HepG2 (cell line): ENCODE results near the gene EGFR. TPM values are rescaled to one million over a fixed set of nuclear protein-coding genes. Genes with fewer than 3 reads are reported as not detected.

Experiments used
- ATF2 ChIP-seq: sonication (generic); formaldehyde crosslinking; IDR thresholded peaks from 2 replicates; pipeline ENCODE4 v1.4.0; 2020; ENCODE audit warnings: missing genetic modification reagents
- ATF7-NPFF ChIP-seq: sonication (generic); formaldehyde crosslinking; IDR thresholded peaks from 2 replicates; pipeline ENCODE4 v1.8.1; 2023; ENCODE audit warnings: mild to moderate bottlenecking, low read depth, missing genetic modification reagents, moderate library complexity
- BORCS8-MEF2B ChIP-seq: sonication (generic); formaldehyde crosslinking; IDR thresholded peaks from 2 replicates; pipeline ENCODE4 v1.8.0; 2022; ENCODE audit warnings: mild to moderate bottlenecking, missing genetic modification reagents
- BRCA1 ChIP-seq: sonication (generic); formaldehyde crosslinking; IDR thresholded peaks from 2 replicates; pipeline ENCODE4 v1.4.0; 2020; ENCODE audit warnings: missing genetic modification reagents
- ERF ChIP-seq: IDR thresholded peaks from 2 replicates; pipeline ENCODE4 v1.6.1; 2018; ENCODE audit warnings: missing biosample characterization, missing genetic modification reagents
- HNF4A ChIP-seq: sonication (generic); formaldehyde crosslinking; IDR thresholded peaks from 2 replicates; pipeline ENCODE4 v1.4.0; 2020; ENCODE audit warnings: missing genetic modification reagents
- IRF2 ChIP-seq: IDR thresholded peaks from 2 replicates; pipeline ENCODE4 v1.6.1; 2018; ENCODE audit warnings: missing genetic modification reagents, missing compliant biosample characterization
- LRRFIP1 ChIP-seq: sonication (generic); formaldehyde crosslinking; conservative IDR thresholded peaks from 2 replicates; pipeline ENCODE4 v1.4.0; 2020; ENCODE audit warnings: missing genetic modification reagents
- NFE2L2 ChIP-seq: fragments of 150-350 bp; IDR thresholded peaks from 2 replicates; pipeline ENCODE4 v1.6.1; 2014; ENCODE audit warnings: low read length
- NONO ChIP-seq, 2 experiments: fragments of 450-650 bp in 1 of 2; sonication (generic) in 1 of 2; formaldehyde crosslinking in 1 of 2; IDR thresholded peaks in 1 of 2; conservative IDR thresholded peaks in 1 of 2; 2 replicates each; pipeline versions ENCODE4 v1.6.1 to v1.8.0; 2017 to 2022; ENCODE audit warnings: mild to moderate bottlenecking in 1 of 2, missing genetic modification reagents in 1 of 2, moderate library complexity in 1 of 2
- NR2F2 ChIP-seq: IDR thresholded peaks from 2 replicates; pipeline ENCODE4 v1.6.1; 2012; ENCODE audit warnings: low read depth, inconsistent platforms, borderline replicate concordance
- POGZ ChIP-seq: sonication (generic); formaldehyde crosslinking; IDR thresholded peaks from 2 replicates; pipeline ENCODE4 v1.4.0; 2020; ENCODE audit warnings: mild to moderate bottlenecking, missing genetic modification reagents
- PRPF4 ChIP-seq: fragments of 200-400 bp; formaldehyde crosslinking; IDR thresholded peaks from 2 replicates; pipeline ENCODE4 v1.6.1; 2016; ENCODE audit warnings: low read length, low read depth; ENCODE audit not compliant: poor library complexity, severe bottlenecking
- SALL1 ChIP-seq: sonication (generic); formaldehyde crosslinking; IDR thresholded peaks from 2 replicates; pipeline ENCODE4 v1.8.0; 2022; ENCODE audit warnings: mild to moderate bottlenecking, missing genetic modification reagents
- SP1 ChIP-seq, 2 experiments: fragments of 450-650 bp in 1 of 2; sonication (generic) in 1 of 2; formaldehyde crosslinking in 1 of 2; IDR thresholded peaks; 2 replicates each; pipeline versions ENCODE4 v1.4.0 to v1.6.1; 2016 to 2020; ENCODE audit warnings: missing genetic modification reagents in 1 of 2
- TBX2 ChIP-seq: sonication (generic); formaldehyde crosslinking; IDR thresholded peaks from 2 replicates; pipeline ENCODE4 v1.5.0; 2020; ENCODE audit warnings: missing genetic modification reagents, mild to moderate bottlenecking, borderline replicate concordance
- TOPORS ChIP-seq: sonication (generic); formaldehyde crosslinking; IDR thresholded peaks from 2 replicates; pipeline ENCODE4 v1.8.0; 2023; ENCODE audit warnings: mild to moderate bottlenecking, missing genetic modification reagents
- WIZ ChIP-seq: sonication (generic); formaldehyde crosslinking; IDR thresholded peaks from 2 replicates; pipeline ENCODE4 v1.5.1; 2020; ENCODE audit warnings: mild to moderate bottlenecking, missing genetic modification reagents
- ZBTB8A ChIP-seq: sonication (generic); formaldehyde crosslinking; IDR thresholded peaks from 2 replicates; pipeline ENCODE4 v1.4.0; 2020; ENCODE audit warnings: mild to moderate bottlenecking, low read depth, missing genetic modification reagents, borderline replicate concordance
- ZNF343 ChIP-seq: sonication (generic); formaldehyde crosslinking; IDR thresholded peaks from 2 replicates; pipeline ENCODE4 v1.4.0; 2020; ENCODE audit warnings: mild to moderate bottlenecking, missing genetic modification reagents
- ZNF383 ChIP-seq: sonication (generic); formaldehyde crosslinking; IDR thresholded peaks from 2 replicates; pipeline ENCODE4 v1.4.0; 2020; ENCODE audit warnings: missing genetic modification reagents, mild to moderate bottlenecking, borderline replicate concordance
- ZNF432 ChIP-seq: sonication (generic); formaldehyde crosslinking; IDR thresholded peaks from 2 replicates; pipeline ENCODE4 v1.5.0; 2020; ENCODE audit warnings: missing genetic modification reagents, mild to moderate bottlenecking, borderline replicate concordance
- ZNF564 ChIP-seq: sonication (generic); formaldehyde crosslinking; IDR thresholded peaks from 2 replicates; pipeline ENCODE4 v1.8.1; 2023; ENCODE audit warnings: mild to moderate bottlenecking, missing genetic modification reagents
- ZNF644 ChIP-seq: IDR thresholded peaks from 2 replicates; pipeline ENCODE4 v1.6.1; 2016; ENCODE audit warnings: low read depth
- polyA plus RNA-seq, 8 experiments: library from polyadenylated mRNA; depleted of rRNA in 3 of 8; stranded (reverse) in 7 of 8; unstranded in 1 of 8; fragments of >200 nt; fragmentation: Illumina TruSeq in 4 of 8; extraction: Trizol in 4 of 8; gene quantifications; 2 replicates each; pipeline versions ENCODE4 v1.2.1 to v1.2.3, GENCODE V29; 2011 to 2016; ENCODE audit warnings: low read depth in 4 of 8, missing spikeins in 1 of 8, mixed read lengths in 1 of 8; ENCODE audit not compliant: insufficient read depth in 1 of 8
- total RNA-seq, 5 experiments: library from RNA; depleted of rRNA; stranded (reverse); fragments of >200 nt; fragmentation: Illumina TruSeq; extraction: Trizol; gene quantifications; 2 replicates each; pipeline ENCODE4 v1.2.3, GENCODE V29; 2016; ENCODE audit warnings: low read depth in 1 of 5
- TF ChIP-seq, protein P1 (sequence below): IDR thresholded peaks from 2 replicates; pipeline ENCODE4 v1.6.1; 2016

EGFR gene
- total and polyA plus RNA-seq, 2 of the 13 experiments (the other 11 are each of a cell fraction or from before 2014, with no cell fraction given): 7.0 to 10.0 TPM

GRCh38 chr7:55178863-55179773, 160.3 kb downstream of the EGFR start (continued):
- TF ChIP-seq ZNF383 (CRISPR knock-in tag) (no peak), ZNF343 (CRISPR knock-in tag) (no peak), HNF4A (CRISPR knock-in tag) (peak; percentile 96), ATF7-NPFF (CRISPR knock-in tag) (no peak), ERF (CRISPR knock-in tag) (peak; percentile 77), BORCS8-MEF2B (no peak), NR2F2 (peak; percentile 75), TOPORS (CRISPR knock-in tag) (0 out of 2 replicates have a peak, but pooled peaks have one; percentile 30), ZNF564 (CRISPR knock-in tag) (peak; percentile 43; the same call in 1 of the 2 replicates), NFE2L2 (no peak), ATF2 (CRISPR knock-in tag) (peak; percentile 90), ZNF644 (CRISPR knock-in tag) (peak; percentile 40; the same call in 1 of the 2 replicates), BRCA1 (peak; percentile 17; the same call in 1 of the 2 replicates), NONO (IDR thresholded peaks at IDR 0.05) (no peak), NONO (CRISPR knock-in tag; conservative IDR thresholded peaks at IDR 0.05) (peak; percentile 52; the same call in 1 of the 2 replicates), ZNF432 (CRISPR knock-in tag) (no peak), WIZ (CRISPR knock-in tag) (peak; percentile 43; the same call in 1 of the 2 replicates), LRRFIP1 (no peak), TBX2 (CRISPR knock-in tag) (peak; percentile 60), SALL1 (CRISPR knock-in tag) (peak; percentile 91), POGZ (CRISPR knock-in tag) (peak; percentile 77), IRF2 (CRISPR knock-in tag) (peak; percentile 84), ZBTB8A (no peak), PRPF4 (no peak), SP1 (IDR thresholded peaks at IDR 0.05) (no peak), SP1 (CRISPR knock-in tag; IDR thresholded peaks at IDR 0.05) (no peak)
- TF ChIP-seq, protein P1, sequence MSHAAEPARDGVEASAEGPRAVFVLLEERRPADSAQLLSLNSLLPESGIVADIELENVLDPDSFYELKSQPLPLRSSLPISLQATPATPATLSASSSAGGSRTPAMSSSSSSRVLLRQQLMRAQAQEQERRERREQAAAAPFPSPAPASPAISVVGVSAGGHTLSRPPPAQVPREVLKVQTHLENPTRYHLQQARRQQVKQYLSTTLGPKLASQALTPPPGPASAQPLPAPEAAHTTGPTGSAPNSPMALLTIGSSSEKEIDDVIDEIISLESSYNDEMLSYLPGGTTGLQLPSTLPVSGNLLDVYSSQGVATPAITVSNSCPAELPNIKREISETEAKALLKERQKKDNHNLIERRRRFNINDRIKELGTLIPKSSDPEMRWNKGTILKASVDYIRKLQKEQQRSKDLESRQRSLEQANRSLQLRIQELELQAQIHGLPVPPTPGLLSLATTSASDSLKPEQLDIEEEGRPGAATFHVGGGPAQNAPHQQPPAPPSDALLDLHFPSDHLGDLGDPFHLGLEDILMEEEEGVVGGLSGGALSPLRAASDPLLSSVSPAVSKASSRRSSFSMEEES (CRISPR knock-in tag): 0 out of 2 replicates have a peak, but pooled peaks have one; percentile 23
